GM12892 (cell line): ENCODE data around the gene GBA2.

Experiments
- POLR2A ChIP-seq: IDR thresholded peaks from 2 replicates; pipeline ENCODE4 v1.6.1; 2011; ENCODE audit warnings: low read depth, low read length, control low read depth
- POLR2AphosphoS5 ChIP-seq: IDR thresholded peaks from 2 replicates; pipeline ENCODE4 v1.6.1; 2011; ENCODE audit warnings: low read depth, low read length, control low read depth
- TAF1 ChIP-seq: IDR thresholded peaks from 2 replicates; pipeline ENCODE4 v1.6.1; 2011; ENCODE audit warnings: low read depth, mild to moderate bottlenecking, control low read depth, low read length, borderline replicate concordance

DNA sequence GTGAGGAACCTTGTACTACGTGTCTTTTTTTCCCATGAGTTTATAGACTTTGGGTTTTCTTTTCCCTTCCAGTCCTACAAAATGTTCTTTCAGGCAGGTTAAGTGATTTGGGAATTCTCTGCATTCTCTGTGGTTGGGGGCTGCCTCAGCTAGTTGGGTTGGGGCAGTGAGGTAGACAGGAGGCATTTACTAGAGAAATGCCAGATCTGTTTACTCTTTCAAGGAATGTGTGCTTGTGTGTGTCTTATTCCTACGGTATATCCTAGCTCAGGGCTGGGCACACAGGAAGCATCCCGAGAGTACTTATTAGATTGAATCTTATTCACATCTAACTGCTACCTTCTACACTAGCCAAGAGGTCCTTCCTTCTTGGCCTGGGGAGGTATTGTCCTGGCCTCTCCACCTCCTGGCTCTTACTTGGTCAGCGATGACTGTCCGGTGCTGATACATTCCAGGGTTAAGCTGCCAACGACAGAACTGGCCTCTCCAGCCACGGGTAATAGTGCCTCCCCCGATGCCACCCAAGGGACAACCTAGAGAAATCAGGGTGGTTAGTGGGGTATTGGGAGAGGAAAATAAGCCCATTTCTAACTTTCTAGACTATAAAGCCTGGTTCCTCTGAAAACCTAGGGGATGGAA lies 5.0 kb downstream of the GBA2 start:
- no peak for TF ChIP-seq TAF1
- no peak for TF ChIP-seq POLR2A
- no peak for TF ChIP-seq POLR2AphosphoS5
